GM18508 (cell line): ENCODE results near the gene ZNF280D.
"Not testable (repeated sequence)": the region's sequence is repeated elsewhere in the genome, so short reads cannot be mapped to it uniquely, and the experiment has no call there.

Experiments
- ATAC-seq: cut with Tn5 transposase; IDR thresholded peaks from one replicate; pipeline ENCODE4 v1.9.1; 2021; ENCODE audit warnings: moderate number of reproducible peaks; ENCODE audit not compliant: insufficient read depth, unreplicated experiment

ZNF280D gene, protein sequence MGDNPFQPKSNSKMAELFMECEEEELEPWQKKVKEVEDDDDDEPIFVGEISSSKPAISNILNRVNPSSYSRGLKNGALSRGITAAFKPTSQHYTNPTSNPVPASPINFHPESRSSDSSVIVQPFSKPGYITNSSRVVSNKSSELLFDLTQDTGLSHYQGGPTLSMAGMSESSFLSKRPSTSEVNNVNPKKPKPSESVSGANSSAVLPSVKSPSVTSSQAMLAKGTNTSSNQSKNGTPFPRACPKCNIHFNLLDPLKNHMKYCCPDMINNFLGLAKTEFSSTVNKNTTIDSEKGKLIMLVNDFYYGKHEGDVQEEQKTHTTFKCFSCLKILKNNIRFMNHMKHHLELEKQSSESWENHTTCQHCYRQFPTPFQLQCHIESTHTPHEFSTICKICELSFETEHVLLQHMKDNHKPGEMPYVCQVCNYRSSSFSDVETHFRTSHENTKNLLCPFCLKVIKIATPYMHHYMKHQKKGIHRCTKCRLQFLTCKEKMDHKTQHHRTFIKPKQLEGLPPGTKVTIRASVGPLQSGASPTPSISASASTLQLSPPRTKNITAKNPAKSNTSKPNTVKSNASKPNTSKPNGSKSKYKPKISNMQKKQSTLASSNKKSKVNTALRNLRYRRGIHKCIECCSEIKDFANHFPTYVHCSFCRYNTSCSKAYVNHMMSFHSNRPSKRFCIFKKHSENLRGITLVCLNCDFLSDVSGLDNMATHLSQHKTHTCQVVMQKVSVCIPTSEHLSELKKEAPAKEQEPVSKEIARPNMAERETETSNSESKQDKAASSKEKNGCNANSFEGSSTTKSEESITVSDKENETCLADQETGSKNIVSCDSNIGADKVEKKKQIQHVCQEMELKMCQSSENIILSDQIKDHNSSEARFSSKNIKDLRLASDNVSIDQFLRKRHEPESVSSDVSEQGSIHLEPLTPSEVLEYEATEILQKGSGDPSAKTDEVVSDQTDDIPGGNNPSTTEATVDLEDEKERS

GRCh38 chr15:56733136-56734012 is at the start of gene ZNF280D:
TSS of gene ZNF280D (minus strand) at chr15:56733509. CDS start at chr15:56707109, 26,400 bp downstream.
- no peak for ATAC-seq

DNA sequence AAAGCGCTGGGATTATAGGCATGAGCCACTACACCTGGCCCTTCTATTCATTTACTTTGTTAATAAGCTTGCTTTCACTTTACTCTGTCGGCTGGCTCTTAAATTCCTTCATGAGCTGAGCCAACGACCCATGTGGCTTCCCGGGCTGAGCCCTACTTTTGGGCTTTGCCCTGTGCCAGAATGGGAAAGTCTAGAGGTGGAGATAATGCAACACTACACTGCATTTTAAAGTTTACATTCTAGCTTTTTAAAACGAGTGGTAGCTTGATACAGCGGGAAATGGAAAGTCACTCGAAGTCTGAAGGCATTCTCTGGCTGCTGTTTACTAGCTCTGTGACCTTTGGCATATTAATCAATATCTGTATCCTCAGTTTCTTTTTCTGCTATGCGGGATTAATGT is 49.0 kb upstream of the ZNF280D start:
- no peak for ATAC-seq

- ATAC-seq = no peak
Measured at GRCh38 chr15:56781666-56782065, 48.4 kb upstream of the ZNF280D start.

GRCh38 chr15:56780102-56780725 is 46.9 kb upstream of the ZNF280D start:
- not testable (repeated sequence) for ATAC-seq

DNA sequence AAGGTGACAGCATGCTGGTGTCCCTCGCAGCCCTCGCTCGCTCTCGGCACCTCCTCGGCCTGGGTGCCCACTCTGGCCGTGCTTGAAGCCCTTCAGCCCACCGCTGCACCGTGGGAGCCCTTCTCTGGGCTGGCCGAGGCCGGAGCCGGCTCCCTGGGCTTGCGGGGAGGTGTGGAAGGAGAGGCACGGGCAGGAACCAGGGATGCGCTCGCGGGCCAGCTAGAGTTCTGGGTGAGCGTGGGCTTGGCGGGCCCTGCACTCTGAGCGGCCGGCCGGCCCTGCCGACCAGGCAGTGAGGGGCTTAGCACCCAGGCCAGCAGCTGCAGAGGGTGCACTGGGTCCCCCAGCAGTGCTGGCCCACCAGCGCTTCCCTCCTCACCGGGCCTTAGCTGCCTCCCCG is 46.1 kb upstream of the ZNF280D start:
- not testable (repeated sequence) for ATAC-seq

GRCh38 chr15:56778761-56779160 is 45.5 kb upstream of the ZNF280D start:
- no peak for ATAC-seq

DNA sequence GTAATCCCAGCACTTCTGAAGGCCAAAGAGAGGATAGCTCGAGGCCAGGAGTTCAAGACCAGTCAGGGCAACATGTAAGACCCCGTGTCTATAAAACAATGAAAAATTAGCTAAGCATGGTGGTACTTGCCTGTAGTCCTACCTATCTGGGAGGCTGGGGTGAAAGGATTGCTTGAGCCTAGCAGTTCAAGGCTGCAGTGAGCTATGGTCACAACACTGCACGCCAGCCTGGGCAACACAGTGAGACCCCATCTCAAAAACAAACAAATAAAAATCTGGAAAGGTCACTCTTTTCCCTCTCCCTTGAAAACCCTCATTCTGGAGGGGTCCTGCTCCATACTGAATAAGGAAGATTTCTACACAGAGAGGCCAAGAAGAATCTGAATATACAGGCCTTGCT is 43.5 kb upstream of the ZNF280D start:
- no peak for ATAC-seq

- no peak for ATAC-seq
Measured at GRCh38 chr15:56775641-56776040, 42.3 kb upstream of the ZNF280D start.

DNA sequence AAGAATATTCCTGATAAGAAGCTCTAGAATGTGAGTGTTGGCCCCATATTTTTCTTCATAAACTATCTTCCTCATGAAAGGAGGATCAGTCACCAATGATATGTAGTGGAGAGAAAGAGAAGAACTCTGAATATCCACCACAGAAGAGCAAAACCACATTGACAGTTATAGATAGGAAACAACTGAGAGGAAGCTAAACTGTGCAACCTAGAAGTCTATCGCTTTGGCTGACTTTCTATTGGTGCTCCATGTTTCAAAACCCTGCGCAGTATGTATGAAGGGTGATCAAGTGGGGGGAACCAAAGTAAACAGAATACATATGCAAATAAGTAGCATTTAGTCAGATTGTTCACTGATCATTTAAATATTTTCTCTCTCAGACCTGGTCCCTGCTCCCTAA is 41.0 kb upstream of the ZNF280D start:
- ATAC-seq = no peak

DNA sequence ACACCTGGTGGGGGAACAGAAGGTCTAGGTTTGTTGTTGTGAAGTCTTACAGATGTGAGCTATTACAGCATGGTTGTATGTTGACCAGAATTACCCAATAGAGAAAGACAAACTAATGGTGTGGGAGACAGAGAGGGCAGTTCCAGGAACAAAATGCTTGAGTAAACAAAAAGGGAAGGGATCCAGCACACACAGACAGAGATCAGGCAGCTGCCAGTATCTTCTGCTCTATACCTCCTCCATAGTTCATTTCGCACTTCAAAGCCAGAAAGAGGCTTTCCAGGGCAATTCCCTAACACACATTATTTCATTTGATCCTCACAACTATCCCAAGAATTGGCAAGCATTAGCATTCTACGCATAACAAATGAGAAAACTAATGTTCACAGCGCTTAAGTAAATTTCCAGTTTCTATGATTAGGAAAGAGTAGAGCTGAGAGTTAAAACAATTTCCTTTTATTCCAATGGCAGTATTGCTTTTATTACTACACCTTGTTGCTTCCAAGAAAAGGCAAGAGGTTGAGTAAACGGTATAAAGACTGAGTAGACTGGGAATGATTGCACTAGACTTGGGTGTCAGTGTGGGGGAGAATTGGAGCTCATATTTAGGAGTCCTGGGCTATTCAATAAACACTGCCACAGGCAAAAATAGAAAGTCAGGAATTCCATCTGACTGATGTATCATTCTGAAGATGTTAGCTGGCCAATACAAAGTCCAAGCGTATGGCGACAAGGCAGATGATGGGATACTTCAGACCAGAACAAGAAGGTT is 39.7 kb upstream of the ZNF280D start:
- ATAC-seq = no peak

GRCh38 chr15:56770173-56770572 is 36.9 kb upstream of the ZNF280D start:
- no peak for ATAC-seq

DNA sequence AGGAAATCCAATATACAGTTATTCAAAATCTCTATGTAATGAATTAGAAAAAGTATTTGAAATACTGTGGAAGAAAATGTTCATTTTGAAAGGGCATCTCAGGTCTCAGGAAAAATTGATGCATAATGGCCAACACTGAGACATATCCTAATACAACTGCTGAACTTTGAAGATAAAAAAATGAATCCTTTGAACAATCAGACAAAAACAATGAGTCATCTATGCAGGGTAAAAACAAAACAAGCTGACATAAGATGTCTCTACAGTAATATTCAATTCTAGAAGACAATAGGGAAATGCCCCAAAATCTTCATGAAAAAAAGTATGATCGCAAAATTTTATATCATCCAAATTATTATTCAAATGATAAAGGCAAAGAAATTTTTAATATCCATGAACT is 34.0 kb upstream of the ZNF280D start:
- no peak for ATAC-seq

DNA sequence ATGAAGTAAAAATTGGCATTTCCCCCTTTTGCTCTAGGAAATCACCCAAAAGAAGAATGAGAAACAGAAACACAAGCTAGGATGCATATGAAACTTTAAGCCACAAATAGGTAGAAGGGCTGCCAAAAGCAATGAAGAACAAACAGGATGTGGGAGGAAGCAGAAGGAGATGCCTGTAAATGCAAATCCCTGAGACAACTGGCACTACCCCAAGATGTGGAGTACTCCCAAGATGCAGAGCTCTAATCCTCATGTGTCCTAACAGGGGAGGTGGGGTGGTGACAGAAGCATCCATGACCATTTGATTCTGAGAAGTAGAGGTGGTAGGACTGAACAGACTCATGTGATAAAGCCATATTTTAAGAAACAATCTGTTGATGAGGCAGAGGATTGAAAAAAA is 31.9 kb upstream of the ZNF280D start:
- no peak for ATAC-seq

- no peak for ATAC-seq
Measured at GRCh38 chr15:56763141-56763895, 30.0 kb upstream of the ZNF280D start.

DNA sequence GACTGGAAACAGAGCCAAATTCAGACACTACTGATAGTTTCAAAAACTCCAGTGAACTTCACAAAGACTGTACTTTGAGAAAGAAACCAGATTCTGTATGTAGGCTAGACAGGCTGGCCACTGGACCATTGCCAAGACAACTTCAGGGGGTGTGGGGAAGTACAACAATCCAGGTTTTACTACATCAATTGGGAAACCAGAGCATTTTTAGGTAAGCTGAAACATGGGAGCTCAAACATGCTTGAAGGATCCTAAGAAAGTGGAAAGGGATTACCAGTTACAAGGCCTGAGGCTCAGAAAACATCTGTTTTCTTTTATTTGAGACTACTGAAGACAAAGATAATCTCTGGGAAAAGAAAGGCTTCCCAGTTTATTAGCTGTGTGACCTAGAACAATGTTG is 26.9 kb upstream of the ZNF280D start:
- no peak for ATAC-seq

DNA sequence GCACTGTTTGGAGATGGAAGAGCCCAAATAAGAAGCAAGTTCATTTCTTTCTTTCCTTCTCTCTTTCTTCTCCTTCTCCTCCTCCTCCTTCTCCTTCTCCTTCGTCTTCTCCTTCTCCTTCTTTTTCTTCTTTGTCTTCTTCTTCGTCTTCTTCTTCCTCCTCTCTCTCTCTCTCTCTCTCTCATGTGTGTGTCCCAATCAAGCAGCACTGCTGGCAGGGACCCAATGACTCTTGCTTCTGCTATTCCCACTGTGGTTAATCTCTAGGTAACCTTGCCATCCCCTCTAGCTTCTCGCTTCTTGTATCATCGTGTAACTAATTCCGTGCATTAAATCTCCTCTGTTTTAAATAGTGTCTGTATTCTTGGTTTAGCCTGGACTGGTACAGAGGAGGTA is 26.1 kb upstream of the ZNF280D start:
- no peak for ATAC-seq

- ATAC-seq = no peak
Measured at GRCh38 chr15:56758770-56759449, 25.6 kb upstream of the ZNF280D start.

DNA sequence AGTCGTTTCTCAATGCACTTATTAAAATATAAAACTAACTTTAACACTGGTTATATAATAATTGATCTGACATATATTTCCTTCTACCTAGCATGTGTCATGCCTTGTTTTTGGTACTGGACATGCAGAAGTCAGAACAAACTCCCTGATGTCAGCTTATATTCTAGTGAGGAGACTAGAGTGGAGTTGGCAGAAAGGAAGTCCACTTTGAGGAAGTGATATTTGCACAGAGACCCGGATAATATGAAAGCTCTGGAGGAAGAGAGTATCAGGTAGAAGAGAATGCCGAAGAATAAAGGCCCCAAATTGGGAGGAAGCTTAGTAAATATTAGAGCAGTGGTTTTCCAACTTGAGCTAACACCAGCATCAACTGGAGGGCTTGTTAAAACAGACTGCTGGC is 24.6 kb upstream of the ZNF280D start:
- ATAC-seq = no peak
